Suppressor macrophage treated with lipopolysaccharide for 4 hours (primary cell): ENCODE results near the gene TTC9B.

ENCODE experiments used
- DNase-seq: peaks from one replicate; pipeline ENCODE4 v3.0.0-alpha.2; 2020

The TTC9B gene

DNA sequence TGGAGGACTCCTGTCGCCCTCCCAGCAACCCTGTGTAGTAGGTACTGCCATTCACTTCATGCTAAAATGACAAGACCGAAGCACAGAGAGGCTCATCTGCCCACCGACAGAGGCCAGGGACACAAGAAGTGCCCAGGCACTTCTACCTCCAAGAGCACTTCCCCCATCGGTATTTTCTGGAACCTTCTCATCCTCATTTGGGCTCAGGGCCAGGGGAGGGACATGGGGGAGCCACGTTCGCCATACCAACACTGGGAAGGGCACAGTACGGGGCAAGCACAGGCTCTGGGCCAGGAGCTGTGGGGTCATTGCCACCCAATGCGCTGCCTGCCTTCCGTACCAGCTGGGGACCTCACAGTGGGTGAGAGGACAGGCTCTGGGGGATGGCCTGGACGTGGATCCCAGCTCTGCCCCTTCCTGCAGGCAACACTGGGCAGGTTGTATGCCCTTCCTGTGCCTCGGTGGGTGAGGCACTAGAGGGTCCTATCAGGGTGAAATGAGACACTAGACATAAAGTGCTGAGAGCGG, 29.6 kb upstream of the TTC9B start:
- DNase-seq: no peak

DNA sequence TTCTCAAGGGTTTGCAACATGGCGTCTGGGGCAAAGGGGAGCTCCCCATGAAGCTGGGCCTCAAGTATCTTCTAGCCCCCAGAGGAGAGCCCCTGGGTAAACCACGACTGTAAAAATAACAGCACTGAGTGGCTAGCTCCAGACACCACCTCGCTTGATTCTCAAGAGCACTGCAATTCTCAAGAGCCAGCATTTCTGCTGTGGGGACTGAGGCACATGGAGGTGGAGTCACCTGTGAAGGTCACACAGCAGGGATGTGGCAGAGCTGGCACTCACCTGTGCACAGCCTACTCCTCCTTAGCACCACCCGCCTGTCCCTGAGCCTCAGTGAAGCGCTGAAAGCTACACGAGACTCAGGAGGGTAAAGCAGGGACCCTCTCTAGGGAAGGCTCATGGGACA, 29.0 kb upstream of the TTC9B start:
- DNase-seq: no peak

DNA sequence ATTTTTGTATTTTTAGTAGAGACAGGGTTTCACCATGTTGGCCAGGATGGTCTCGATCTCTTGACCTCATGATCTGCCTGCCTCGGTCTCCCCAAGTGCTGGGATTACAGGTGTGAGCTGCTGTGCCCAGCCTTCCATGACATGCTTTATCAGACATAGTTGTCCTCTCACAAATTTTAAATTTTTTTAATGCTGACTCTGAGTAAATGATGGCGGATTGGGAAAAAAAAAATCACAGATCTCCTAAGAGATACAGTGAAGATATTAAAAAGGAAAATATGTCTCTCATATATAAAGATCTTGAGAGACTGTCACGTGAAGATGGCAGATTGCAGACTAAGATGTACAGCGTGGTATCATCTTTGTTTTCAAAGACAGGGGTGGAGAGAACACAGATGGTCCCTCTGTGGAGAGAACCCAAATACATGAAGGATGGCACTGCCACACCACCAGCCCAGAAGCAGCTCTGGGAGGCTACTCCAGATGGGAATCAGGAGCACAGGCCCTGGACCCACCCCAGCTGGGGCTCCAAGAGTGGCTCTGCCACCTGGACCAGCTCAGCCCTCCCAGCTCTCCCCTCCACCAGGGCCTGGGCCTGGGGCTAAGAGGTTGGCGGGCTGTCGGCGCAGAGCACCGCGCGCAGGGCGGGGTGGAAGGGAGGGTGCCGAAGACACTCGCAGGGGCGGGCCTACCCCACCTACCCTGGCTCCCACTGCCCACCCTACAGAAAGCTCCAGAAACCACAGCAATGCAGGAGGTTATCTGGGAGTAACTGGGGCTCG, 28.3 kb upstream of the TTC9B start:
- DNase-seq: no peak

DNA sequence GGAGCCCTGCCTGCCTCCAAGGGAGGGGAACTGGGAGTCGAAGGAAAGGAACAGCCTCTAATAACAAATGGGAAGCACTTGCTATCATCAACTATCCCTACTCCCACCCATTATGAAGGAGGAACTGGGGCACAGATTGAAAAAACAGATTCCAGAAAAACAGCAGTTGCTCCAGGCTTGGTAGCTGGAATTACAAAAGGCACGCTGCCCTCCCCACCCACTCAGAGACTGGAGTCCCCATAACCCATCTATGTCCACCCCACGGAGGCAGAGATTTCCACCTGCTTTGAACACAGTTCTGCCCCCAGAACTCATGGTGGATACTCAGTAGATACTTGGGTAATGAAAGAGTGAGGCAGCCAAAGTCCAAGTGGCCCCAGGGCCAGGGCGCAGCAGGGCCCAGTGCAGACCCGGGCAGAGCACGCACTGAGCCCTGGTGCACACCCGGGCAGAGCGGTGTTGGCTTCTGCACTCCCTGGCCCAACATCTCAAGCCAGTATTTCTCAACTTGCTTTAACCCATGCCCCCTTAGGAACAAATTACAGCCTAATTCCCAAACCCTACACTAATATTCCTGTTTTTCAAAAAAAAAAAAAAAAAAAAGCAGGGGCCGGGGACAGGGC, 27.4 kb upstream of the TTC9B start:
- no peak for DNase-seq

DNA sequence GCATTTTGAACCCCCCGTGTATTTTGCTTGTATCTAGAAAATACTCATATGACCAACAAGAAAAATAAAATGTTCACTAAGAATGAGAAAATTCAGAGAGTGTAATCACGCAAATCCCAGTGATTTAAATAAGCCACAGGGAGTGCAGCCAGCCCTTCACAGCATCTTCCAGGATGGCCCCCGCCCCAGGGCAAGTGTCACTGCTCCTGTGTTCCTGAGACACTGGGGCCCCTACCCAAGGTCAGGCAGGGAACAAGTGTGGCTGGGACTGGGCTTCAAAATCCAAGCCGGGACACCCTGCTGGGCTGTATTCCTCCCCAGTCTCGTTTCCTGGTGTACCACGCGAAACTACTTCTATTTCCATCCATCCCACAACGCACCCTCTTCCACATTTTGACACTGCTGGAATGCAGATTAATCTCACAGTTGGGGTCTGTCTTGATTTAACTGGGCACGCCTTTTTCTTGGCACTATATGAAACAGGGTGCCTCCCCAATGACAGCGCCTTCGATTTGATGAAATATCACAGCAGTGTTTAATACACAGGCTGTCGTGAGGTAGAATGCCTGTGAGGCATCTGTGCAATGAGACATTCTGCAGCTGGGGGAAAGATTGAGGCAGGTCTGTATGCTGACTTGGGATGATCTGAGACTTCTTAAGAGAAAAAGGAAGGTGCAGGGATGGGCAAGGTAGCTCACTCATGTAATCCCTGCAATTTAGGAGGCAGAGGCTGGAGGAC, 26.6 kb upstream of the TTC9B start:
- no peak for DNase-seq

DNA sequence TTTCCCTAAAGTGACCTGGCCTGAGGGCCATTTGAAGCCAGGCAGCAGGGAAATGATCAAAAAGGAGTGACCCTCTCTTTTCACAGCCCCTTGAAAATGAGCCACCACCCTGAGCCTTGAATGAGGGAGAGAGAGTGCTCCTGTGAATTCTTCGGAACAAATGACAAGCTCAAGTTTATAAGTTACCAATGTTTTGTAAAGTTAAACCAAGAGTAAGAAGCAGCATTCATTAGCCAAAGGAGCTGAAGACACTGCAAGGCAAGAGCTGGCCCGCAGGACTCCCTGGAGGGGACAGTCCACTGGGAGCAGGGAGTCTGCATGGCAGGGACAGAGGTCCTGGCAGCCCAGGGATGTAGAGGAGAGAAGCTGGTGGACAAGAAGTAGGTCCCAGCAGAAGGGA, 25.0 kb upstream of the TTC9B start:
- no peak for DNase-seq

DNA sequence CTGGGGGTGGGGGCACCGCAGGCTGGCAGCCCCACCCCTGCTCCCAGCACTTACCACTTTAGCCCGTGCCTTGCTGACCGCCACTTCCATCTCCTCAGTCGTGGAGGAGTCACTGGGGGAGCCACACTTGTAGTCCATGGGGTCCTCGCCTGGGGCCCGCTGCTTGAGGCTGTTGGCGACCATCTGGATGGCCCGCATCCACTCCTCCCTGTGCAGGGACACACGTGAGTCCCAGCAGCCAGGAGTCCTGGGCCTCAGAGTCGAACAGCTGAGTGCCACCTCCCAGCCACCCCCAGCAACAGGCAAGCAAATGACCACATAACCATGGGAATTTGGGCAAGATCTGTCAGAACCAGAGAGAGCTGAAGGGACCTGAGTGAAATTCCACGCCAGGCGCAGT, 24.3 kb upstream of the TTC9B start:
- DNase-seq: no peak

DNA sequence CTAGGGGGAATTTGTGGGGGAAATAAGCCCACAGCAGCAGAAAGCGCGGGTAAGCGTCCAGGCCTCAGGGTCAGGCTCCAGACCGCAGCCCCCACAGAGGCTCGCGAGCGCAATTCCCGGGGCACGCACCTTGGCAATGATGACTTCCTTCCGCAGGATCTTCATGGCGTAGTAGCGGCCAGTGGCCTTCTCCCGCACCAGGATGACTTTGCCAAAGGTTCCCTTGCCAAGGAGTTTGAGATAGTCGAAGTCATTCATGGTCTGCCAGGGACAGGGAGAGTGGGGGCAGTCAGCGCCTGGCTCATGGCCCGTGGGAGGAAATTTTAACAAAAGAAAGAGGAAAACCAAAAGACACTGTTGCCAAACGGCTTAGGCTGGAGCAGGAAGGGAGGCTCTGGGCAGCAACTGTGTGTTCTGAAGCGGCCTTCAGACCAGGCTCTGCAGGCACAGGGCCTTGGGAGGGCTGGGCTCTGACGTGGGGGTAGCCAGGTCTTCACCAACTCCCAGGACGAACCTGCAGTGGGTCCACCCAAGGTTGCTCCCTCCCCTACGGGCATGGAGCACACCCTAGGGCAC, 23.7 kb upstream of the TTC9B start:
- DNase-seq: no peak

DNA sequence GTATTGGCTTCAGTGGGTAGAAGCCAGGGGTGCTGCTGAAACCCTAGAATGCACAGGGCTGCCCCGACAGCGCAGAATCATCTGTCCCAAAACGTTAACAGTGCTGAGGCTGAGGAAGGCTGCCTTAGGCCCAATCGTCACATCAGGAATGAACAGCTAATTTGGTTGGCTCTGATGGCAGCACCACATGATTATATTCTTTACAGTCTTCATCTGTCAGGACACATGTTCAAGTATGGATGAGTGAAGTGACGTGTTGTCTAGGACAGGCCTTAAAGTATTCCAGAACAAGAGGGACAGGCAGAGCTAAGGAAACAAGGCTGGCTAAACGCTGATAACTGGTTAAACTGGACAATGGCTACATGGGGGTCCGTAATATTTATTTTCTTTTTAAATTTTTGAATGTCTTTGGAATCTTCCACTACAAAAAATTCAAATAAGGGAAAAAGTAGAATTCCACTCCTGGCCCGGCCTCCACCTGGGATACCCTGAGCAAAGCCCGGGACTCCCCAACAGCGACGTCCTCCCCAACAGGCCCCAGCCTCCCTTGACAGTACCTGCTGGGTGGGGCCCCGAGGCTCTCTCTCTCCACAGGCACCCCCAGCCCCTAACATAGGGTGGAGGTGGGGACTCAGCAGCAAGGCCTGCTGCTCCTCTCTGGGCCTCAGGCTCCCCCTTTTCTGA, 23.1 kb upstream of the TTC9B start:
- DNase-seq: no peak

DNA sequence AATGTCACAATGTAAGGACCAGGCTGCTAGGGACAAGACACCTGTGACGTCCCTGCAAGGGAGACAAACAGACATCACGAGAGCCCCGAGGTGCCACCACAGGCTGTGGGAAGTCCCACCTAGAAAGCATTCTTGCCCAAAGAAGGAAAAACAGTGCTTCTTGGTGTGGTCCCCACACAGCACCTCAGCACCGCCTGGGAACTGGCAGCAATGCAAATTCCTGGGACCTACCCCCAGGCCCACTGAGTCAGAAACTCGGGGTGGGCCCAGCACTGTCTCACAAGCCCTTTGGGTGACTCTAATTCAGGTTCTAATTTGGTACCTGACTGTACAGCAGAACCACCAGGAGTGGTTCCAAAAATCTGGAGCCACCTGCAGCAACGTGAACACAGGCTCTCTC, 22.1 kb upstream of the TTC9B start:
- no peak for DNase-seq

DNA sequence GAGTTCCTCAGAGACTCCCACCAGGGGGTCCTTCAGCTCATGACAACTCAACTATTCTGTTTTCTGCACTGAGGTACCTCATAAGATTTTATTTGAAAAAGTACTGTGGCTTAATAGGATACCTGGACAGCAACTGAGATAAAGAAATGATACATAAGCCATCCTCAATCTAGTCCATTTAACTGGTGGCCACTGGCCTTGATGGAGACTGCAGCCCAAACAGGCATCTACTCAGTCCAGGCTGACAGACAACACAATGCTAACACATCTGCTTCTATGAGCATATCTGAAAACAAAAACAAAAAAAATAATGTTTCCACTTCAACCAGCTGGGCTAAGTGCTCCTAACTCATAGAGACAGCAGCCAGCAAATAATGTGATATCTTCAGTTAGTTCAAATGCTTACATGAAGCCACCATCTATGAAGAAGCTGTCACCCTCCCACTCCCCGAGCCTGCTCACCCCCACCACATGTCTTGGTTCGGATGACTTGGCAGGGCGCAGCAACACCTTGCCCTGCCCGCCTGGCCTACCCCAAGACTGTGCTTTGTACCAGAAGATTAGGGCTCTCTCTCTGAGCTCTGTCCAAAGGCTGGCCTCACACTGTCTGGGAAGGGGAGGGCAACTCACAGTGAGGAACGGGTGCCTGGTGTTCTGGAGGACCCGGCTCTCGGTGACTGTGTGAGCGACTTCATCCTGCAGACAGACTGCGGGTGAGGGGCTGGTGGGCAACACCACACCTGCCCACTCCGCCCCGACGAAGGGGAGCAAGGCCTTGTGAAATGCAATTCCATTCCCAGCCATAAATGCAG, 21.4 kb upstream of the TTC9B start:
- DNase-seq: no peak

DNA sequence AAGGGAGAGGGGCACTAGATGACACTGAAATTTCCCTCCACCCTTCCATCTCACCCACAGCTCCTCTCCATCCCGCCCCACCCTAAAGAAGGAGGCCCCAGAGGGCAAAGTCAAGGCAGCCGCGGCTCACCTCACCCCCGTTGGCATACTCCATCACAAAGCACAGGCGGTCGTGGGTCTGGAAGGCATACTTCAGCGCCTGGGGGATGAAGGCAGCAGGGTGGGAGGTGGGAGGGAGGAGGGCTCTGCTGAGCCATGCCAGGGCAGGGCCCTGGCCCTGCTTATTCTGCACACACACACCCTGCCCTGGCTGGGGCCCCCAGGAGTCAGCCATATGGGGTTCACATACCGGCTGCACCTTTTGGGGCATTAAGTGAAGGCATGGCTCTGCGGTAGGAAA, 20.6 kb upstream of the TTC9B start:
- DNase-seq: no peak

DNA sequence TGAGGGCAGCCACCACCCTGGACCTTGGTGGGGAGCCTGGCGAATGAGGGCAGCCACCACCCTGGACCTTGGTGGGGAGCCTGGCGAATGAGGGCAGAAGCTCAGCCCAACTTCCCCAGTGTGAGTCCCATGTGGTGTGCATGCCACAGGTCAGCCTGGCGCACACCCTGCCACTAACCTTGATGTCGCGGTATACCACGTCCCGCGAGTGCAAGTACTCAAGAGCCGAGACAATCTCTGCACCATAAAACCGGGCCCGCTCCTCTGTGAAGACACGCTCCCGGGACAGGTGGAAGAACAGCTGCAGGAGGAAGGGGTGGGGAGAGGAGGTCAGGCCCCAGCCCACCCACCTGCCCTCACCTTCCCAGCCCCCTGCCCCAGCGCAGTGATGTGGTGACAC, 19.6 kb upstream of the TTC9B start:
- DNase-seq: no peak

DNA sequence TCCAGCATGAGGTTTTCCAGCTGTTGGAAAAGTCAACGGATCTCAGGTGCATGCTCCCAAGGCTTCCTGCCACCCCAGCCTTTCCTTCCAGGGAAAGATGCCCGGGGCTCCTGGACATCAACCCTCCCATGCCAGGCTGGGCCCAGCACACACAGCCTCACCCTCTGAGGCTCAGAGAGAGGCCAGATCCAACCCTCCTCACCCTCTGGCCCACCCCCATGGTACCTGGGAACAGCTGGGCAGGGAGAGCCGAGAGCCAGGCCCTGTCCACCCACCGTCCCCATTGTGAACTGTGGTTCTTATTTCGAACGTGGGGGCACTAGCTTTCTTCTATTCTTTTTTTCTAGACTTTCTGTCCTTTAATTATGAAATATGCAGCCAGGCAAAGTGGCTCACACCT, 18.2 kb upstream of the TTC9B start:
- DNase-seq: no peak

DNA sequence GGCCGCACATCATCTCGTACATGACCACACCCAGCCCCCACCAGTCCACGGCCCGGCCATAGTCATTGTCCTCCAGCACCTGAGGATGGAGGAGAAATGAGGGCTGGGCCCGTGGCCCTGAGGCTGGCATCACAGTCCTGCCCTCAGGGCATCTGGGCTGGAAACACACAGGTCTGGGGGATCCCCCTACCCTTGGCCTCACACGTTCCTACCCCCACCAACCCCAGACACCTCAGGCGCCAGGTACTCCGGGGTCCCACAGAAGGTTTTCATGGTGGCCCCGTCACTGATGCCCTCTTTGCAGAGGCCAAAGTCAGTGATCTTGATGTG, 17.8 kb upstream of the TTC9B start:
- DNase-seq: no peak

DNA sequence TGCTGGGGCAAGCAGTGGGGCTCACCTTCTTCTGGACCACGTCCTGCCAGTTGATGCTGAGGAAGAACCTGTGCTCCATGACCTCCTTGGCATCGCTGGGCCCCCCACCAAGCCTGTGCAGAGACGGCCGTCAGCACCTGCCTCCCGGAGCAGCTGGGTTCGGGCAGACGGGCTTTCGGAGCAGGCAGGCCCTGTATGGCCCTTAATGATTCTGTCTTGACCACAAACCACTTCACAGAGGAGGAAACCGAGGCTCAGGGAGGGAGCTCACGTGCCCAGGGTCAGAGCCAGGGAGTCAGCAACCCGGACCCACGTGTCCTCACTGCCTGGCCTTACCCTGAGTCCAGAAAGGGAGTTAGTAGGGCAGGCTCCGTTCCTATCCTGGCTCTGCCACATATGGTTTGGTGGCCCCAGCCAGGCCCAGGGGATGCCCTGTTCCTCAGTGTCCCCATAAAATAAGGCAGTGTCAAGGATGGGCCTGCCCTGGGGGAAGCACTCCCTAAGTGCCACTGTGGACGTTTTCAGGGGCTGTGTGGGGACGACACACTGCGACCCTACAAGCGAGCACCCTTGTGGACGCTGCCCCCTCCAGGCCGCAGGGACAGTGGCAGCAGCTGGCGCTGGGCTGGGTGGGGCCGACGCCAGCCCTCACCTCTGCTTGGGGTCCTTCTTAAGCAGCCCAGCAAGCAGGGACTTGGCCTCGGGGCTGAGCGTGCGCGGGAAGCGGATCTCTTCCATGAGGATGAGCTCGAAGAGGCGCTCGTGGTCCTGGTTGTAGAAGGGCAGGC, 17.2 kb upstream of the TTC9B start:
- DNase-seq: no peak

DNA sequence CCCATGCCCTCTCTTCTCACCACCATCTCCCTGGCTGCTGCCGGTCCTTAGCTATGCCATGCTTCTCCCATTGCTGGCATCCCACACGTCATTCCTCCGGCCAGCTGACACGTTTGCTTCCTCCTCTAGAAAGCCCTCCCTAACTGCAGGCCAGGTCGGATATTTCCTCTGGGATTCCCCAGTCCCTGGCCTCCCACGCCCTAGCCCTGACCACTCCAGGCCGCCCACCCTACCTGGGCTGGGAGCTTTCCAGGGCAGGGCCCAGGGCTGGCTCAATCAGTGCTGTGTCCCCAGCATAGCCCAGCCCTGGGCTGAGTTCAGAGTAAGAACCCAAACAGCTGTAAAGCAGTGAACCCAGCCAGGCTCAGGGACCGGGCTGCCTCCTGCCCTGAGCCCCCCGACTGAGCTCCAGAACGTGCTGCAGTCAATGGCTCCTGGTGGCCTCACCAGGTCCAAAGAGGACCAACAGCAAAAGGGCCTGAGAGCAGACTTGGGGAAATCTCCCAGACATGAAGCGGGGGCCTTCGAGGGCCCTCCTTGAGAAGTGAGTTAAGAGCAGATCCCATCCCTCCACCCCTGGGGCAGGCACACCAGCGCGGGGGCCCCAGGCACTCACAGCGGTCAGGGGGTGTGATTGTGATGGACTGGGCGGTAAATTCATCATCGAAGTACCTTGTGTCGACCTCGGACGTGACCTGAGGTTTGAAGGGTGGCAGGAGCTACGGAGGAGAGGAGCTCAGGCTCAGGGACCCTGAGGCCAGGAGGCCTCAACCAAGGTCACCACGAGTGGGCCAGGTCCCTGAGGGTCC, 16.4 kb upstream of the TTC9B start:
- DNase-seq: no peak

DNA sequence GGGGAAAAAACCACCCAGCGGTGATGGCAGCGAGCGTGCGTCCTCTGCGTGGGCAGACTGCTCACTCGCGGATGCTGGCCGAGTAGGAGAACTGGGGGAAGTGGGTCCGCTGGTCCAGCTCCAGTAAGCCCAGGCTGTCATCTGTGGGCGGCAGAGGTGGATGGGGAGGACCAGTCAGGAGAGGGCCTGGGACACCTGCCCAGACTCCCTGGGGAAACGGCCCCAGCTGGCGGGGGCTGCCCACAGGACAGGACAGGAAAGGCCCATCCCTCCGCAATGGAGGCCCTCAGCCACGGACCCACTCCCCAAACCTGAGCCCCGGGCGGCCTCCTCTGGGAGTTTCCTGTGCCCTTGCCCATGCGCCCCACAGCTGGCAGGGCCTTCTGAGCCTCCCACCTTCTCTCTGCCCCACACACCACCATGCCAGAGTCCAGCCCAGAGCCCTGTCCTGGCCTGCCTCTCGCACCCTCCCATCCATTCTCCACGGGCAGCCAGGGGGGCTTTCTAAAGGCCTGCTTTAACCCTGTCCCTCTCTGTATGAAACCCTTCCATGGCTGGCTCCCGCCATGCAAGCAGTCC, 15.7 kb upstream of the TTC9B start:
- no peak for DNase-seq

DNA sequence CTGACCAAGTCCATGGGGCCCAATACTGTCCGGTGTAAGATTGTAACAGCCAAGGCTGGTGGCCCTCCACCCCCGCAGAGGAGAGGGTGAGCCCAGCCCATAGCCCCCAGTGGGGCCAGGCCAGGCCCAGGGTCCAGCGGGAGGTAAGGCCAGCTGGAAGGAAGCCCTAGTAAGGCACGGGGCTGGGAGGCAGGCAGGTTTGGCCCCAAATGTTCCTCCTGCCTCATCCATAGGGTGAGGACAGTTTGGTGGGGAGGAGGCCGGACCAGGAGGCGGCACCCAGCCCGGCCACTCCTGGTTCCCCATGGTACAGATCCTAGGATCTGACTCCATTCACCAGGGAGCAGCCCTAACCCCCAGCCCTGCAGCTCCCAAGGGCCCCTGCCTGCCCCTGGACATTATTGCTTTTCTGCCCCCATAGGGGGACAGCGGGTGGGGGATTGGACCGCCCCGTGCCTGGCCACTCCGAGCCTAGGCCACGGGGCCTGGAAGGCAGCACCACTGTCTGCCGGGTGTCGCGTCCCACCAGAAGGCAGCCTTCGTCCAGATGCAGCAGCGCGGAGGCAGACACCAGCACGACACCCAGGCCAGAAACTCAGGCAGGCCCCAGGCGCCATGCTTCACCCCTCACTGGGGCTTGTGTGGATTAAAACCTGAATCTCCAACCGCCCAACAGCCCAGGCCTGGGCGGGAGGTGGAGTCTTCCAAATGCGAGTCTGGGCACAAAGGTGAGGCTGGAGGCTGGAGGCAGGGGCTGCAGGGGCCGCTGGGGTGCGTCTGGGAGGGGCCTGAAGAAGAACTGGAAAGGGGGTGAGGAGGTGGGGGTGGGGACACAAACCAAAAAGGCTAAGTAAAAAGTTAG, 15.0 kb upstream of the TTC9B start:
- DNase-seq: no peak
